ENCODE results near the gene KIF18B. TPM values are rescaled to one million over a fixed set of nuclear protein-coding genes. Genes with fewer than 3 reads are reported as not detected.

Gene KIF18B
- total RNA-seq, 1 experiment from 2014 or later, result 58.5 TPM

DNA sequence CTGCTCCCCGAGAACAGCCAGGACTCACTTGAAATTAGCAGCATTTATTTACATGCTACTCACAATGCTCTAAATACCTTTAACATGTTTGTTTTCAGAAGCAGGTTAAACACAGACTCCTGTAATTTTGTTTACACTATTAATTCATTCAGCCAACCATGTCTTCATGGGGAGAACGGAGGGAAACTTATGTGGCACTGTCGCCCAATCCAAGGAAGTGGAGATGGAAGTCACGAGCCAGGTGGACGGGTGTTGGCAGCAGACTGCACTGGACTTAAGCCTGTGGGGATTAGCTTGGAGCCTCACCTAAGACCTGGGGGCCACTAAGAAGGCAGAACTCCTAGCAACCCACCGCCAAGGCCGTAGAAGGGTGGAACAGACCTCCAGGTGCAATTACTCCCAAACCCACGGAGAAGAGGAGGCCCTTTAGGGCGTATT, 23.4 kb downstream of the KIF18B start:
- Histone ChIP-seq H3K9me3 (ENCODE audit: insufficient read depth, low read depth) (no peaks in the 10 kb centered on the region), H3K36me3 (ENCODE audit: low read depth) (peaks cover 9% of the 10 kb centered on the region), H3K4me1 (replicated peaks; ENCODE audit: insufficient read depth) (no peaks in the 10 kb centered on the region), H4K20me1 (ENCODE audit: insufficient read depth) (no peaks in the 10 kb centered on the region), H3K27me3 (ENCODE audit: insufficient read depth, low read depth) (peaks cover 8% of the 10 kb centered on the region; the same call in 1 of the 2 replicates), H3K9me2 (ENCODE audit: insufficient read depth) (no peaks in the 10 kb centered on the region), H3K4me3 (no peak overlapping the region), H2AFZ (no peak overlapping the region), H3F3A (ENCODE audit: insufficient read depth, low read depth) (peaks cover 16% of the 10 kb centered on the region; the same call in 1 of the 2 replicates), H3K79me2 (ENCODE audit: low read depth) (no peaks in the 10 kb centered on the region), H3K27ac (no peak overlapping the region), H3K4me2 (no peak overlapping the region)
- TF ChIP-seq CTCF (conservative IDR thresholded peaks at IDR 0.05) (no peak), EZH2 (IDR thresholded peaks at IDR 0.05; ENCODE audit: low read depth) (no peak)
- BruUV-seq (replicated peaks), result no TSS peak
- CTCF ChIA-PET, result interaction anchor here (0.6 kb wide), 1 partner anchor 91 kb away, joined by 3 read pairs; no protein-coding TSS in a partner anchor
- POLR2A ChIA-PET (ENCODE audit: unreplicated experiment), result no interaction called here
- DNase-seq, result no peak
- intact Hi-C loops (cut with micrococcal nuclease; ENCODE audit: unreplicated experiment), result loop anchor here (5.0 kb wide), 1 partner anchor 208 kb away; the partner anchor contains the start of gene PLCD3

DNA sequence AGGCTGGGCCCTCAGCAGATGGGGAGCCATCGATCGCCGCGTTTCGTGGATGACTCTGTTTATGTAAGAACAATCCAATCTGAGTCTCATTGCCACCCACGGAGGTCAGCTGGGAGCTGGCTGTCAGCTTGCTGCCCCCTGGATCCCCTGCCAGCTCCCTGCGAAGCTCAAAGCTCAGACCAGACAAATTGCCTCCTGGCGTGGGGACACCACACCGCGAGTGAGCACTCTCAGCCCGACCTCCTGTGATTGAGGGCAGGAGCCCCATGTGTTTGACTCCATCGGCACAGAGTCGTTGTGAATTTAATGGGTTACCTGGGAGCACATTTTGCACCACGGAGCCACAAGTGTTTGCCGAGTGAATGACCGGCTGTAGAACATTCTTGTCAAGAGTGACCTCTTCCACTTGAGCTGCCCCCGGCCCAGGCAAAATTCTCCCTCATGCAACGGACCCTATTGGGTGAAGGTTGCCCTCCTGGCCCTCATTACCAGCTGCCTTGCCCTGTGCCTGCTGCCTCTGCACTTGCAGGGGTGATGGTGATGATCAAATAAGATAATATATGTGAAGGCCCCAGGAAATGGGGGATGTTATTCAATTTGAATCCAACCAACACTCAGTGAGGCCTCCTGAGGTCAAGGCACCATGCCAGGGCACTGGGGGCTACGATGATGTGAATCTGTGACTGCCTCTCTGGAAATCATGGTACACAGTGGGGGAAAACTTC, 24.7 kb downstream of the KIF18B start:
- no peak for DNase-seq
- H3K4me2 ChIP-seq, result no peak overlapping the region
- H3K9me2 ChIP-seq (ENCODE audit: insufficient read depth), result no peaks in the 10 kb centered on the region
- no peak for TF ChIP-seq CTCF (conservative IDR thresholded peaks at IDR 0.05)
- TF ChIP-seq EZH2 (IDR thresholded peaks at IDR 0.05; ENCODE audit: low read depth), result no peak
- H3K27ac ChIP-seq, result no peak overlapping the region
- POLR2A ChIA-PET (ENCODE audit: unreplicated experiment), result no interaction called here
- no peaks in the 10 kb centered on the region for H3K79me2 ChIP-seq (ENCODE audit: low read depth)
- peaks cover 8% of the 10 kb centered on the region; the same call in 1 of the 2 replicates for H3K36me3 ChIP-seq (ENCODE audit: low read depth)
- no TSS peak for BruUV-seq (replicated peaks)
- CTCF ChIA-PET, result interaction anchor here (0.6 kb wide), 1 partner anchor 15 kb away, joined by 12 read pairs; no protein-coding TSS in a partner anchor
- H3F3A ChIP-seq (ENCODE audit: insufficient read depth, low read depth), result peaks cover 16% of the 10 kb centered on the region; the same call in 1 of the 2 replicates
- intact Hi-C loops (cut with micrococcal nuclease; ENCODE audit: unreplicated experiment), result loop anchor here (5.0 kb wide), 1 partner anchor 209 kb away; the partner anchor contains the start of gene PLCD3
- no peak overlapping the region for H2AFZ ChIP-seq
- no peaks in the 10 kb centered on the region for H3K9me3 ChIP-seq (ENCODE audit: insufficient read depth, low read depth)
- H3K4me1 ChIP-seq (replicated peaks; ENCODE audit: insufficient read depth), result no peaks in the 10 kb centered on the region
- peaks cover 8% of the 10 kb centered on the region; the same call in 1 of the 2 replicates for H3K27me3 ChIP-seq (ENCODE audit: insufficient read depth, low read depth)
- no peaks in the 10 kb centered on the region for H4K20me1 ChIP-seq (ENCODE audit: insufficient read depth)
- H3K4me3 ChIP-seq, result no peak overlapping the region

- Histone ChIP-seq H3K4me1 (replicated peaks; ENCODE audit: insufficient read depth) (no peaks in the 10 kb centered on the region), H3K27ac (no peak overlapping the region), H3F3A (ENCODE audit: insufficient read depth, low read depth) (peaks cover 16% of the 10 kb centered on the region; the same call in 1 of the 2 replicates), H4K20me1 (ENCODE audit: insufficient read depth) (no peaks in the 10 kb centered on the region), H3K36me3 (ENCODE audit: low read depth) (0 out of 2 replicates have a peak, but pooled peaks cover 2% of the 10 kb centered on the region), H3K4me3 (no peak overlapping the region), H2AFZ (no peak overlapping the region), H3K79me2 (ENCODE audit: low read depth) (no peaks in the 10 kb centered on the region), H3K9me2 (ENCODE audit: insufficient read depth) (no peaks in the 10 kb centered on the region), H3K4me2 (no peak overlapping the region), H3K9me3 (ENCODE audit: insufficient read depth, low read depth) (no peaks in the 10 kb centered on the region), H3K27me3 (ENCODE audit: insufficient read depth, low read depth) (peaks cover 8% of the 10 kb centered on the region; the same call in 1 of the 2 replicates)
- ChIA-PET CTCF (interaction anchor here (0.7 kb wide), 1 partner anchor 79 kb away, joined by 4 read pairs; no protein-coding TSS in a partner anchor), POLR2A (ENCODE audit: unreplicated experiment) (no interaction called here)
- BruUV-seq (replicated peaks), result no TSS peak
- intact Hi-C loops (cut with micrococcal nuclease; ENCODE audit: unreplicated experiment), result loop anchor here (5.0 kb wide), 1 partner anchor 210 kb away; the partner anchor contains the start of gene PLCD3
- no peak for DNase-seq
- TF ChIP-seq CTCF (conservative IDR thresholded peaks at IDR 0.05) (no peak), EZH2 (IDR thresholded peaks at IDR 0.05; ENCODE audit: low read depth) (no peak)
Measured at GRCh38 chr17:44922136-44922535, 25.4 kb downstream of the KIF18B start.
